Measurements from ENCODE around the gene CHAF1B. TPM values are rescaled to one million over a fixed set of nuclear protein-coding genes. Genes with fewer than 3 reads are reported as not detected.

Gene CHAF1B
- total and polyA plus RNA-seq, 8 donors = 4.1 to 11.6 (median 9.4) TPM

- intact Hi-C loops (cut with DNase I) = no loop called here
- Histone ChIP-seq H3K27me3 (peaks cover 0 to 9% of the 10 kb centered on the region in 2 donors), H3K36me3 (no peaks in the 10 kb centered on the region), H3K4me1 (no peaks in the 10 kb centered on the region), H3K9me3 (no peaks in the 10 kb centered on the region), H3K27ac (no peak overlapping the region), H3K4me3 (no peak overlapping the region)
- no peak for TF ChIP-seq CTCF (IDR thresholded peaks at IDR 0.05)
- DNase-seq = no peak
- ATAC-seq = no peak
These were observed 71.7 kb downstream of the CHAF1B start for GRCh38 chr21:36456729-36457414.

- H3K4me3 ChIP-seq = no peak overlapping the region
- ATAC-seq (no peak), DNase-seq (no peak)
- no peak overlapping the region for H3K27ac ChIP-seq
- TF ChIP-seq CTCF (IDR thresholded peaks at IDR 0.05) = no peak
- no peaks in the 10 kb centered on the region for H3K9me3 ChIP-seq
- H3K27me3 ChIP-seq = peaks cover 0 to 29% of the 10 kb centered on the region in 2 donors
- no peaks in the 10 kb centered on the region for H3K4me1 ChIP-seq
- intact Hi-C loops (cut with DNase I) = no loop called here
- no peaks in the 10 kb centered on the region for H3K36me3 ChIP-seq
These were observed 73.9 kb downstream of the CHAF1B start for GRCh38 chr21:36459098-36459497.

GRCh38 chr21:36460866-36461265 is 75.7 kb downstream of the CHAF1B start:
- Histone ChIP-seq H3K4me3 (no peak overlapping the region), H3K9me3 (no peaks in the 10 kb centered on the region), H3K27ac (no peak overlapping the region), H3K36me3 (no peaks in the 10 kb centered on the region), H3K27me3 (peaks cover 0 to 43% of the 10 kb centered on the region in 2 donors), H3K4me1 (no peaks in the 10 kb centered on the region)
- no peak for ATAC-seq
- no peak for TF ChIP-seq CTCF (IDR thresholded peaks at IDR 0.05)
- no peak for DNase-seq
- intact Hi-C loops (cut with DNase I) = no loop called here

- H3K4me1 ChIP-seq = no peaks in the 10 kb centered on the region
- intact Hi-C loops (cut with DNase I) = no loop called here
- no peaks in the 10 kb centered on the region for H3K9me3 ChIP-seq
- no peak for TF ChIP-seq CTCF (IDR thresholded peaks at IDR 0.05)
- ATAC-seq = no peak
- H3K36me3 ChIP-seq = no peaks in the 10 kb centered on the region
- H3K27me3 ChIP-seq = peaks cover 0 to 43% of the 10 kb centered on the region in 2 donors
- no peak overlapping the region for H3K4me3 ChIP-seq
- no peak for DNase-seq
- H3K27ac ChIP-seq = no peak overlapping the region
These were observed 76.2 kb downstream of the CHAF1B start for GRCh38 chr21:36461277-36461917.

- intact Hi-C loops (cut with DNase I) = no loop called here
- Histone ChIP-seq H3K4me1 (no peaks in the 10 kb centered on the region), H3K27me3 (peaks cover 0 to 43% of the 10 kb centered on the region in 2 donors), H3K9me3 (no peaks in the 10 kb centered on the region), H3K27ac (no peak overlapping the region), H3K36me3 (no peaks in the 10 kb centered on the region), H3K4me3 (no peak overlapping the region)
- DNase-seq = no peak
- no peak for ATAC-seq
- no peak for TF ChIP-seq CTCF (IDR thresholded peaks at IDR 0.05)
These were observed 76.8 kb downstream of the CHAF1B start for GRCh38 chr21:36461918-36462486.
